Measurements from ENCODE around the gene PANK3. TPM values are rescaled to one million over a fixed set of nuclear protein-coding genes. Genes with fewer than 3 reads are reported as not detected.

PANK3 gene
- total RNA-seq, 1 experiment from 2014 or later: 117 TPM

DNA sequence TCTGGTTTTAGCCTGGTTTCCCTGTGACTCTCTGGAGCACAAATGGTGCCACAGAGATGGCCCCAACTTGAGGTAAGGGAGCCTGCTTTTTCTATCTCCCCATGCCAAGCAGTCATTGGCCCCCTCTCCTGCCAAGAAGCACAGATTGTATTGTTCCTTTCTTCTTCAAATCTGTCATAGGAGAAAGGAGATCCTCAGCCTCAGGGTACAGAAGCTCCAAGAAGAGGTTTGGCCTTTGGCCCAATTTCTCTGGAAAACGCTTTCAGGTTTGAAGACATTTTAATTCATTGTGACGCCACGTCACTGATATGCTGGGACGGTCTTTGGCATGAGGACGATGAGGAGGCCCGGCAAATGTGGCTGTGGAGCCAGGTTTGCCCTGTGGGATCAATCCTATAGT, 29.2 kb upstream of the PANK3 start:
- Mint-ChIP-seq H3K4me3 (ENCODE audit: unreplicated experiment) (no peak overlapping the region), H3K9me3 (ENCODE audit: unreplicated experiment) (no peaks in the 10 kb centered on the region), H3K4me1 (ENCODE audit: insufficient read depth, unreplicated experiment) (peaks cover 18% of the 10 kb centered on the region), H3K27me3 (ENCODE audit: insufficient read depth, unreplicated experiment) (no peaks in the 10 kb centered on the region), H3K27ac (ENCODE audit: low read depth, unreplicated experiment) (no peak overlapping the region), H3K36me3 (ENCODE audit: insufficient read depth, unreplicated experiment) (no peaks in the 10 kb centered on the region)
- intact Hi-C loops (cut with micrococcal nuclease): no loop called here
- DNase-seq (ENCODE audit: unreplicated experiment): no peak
- TF ChIP-seq, protein P1, sequence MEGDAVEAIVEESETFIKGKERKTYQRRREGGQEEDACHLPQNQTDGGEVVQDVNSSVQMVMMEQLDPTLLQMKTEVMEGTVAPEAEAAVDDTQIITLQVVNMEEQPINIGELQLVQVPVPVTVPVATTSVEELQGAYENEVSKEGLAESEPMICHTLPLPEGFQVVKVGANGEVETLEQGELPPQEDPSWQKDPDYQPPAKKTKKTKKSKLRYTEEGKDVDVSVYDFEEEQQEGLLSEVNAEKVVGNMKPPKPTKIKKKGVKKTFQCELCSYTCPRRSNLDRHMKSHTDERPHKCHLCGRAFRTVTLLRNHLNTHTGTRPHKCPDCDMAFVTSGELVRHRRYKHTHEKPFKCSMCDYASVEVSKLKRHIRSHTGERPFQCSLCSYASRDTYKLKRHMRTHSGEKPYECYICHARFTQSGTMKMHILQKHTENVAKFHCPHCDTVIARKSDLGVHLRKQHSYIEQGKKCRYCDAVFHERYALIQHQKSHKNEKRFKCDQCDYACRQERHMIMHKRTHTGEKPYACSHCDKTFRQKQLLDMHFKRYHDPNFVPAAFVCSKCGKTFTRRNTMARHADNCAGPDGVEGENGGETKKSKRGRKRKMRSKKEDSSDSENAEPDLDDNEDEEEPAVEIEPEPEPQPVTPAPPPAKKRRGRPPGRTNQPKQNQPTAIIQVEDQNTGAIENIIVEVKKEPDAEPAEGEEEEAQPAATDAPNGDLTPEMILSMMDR (IDR thresholded peaks at IDR 0.05; ENCODE audit: unreplicated experiment): no peak
- no TSS peak for BruUV-seq (replicated peaks)
- POLR2A ChIA-PET: interaction anchor here (0.6 to 1.2 kb wide), 4 partner anchors 13 to 75 kb away, joined by 3 to 5 read pairs (median 4); no protein-coding TSS in a partner anchor
- CTCF ChIA-PET: interaction anchor here (0.6 kb wide), 1 partner anchor 113 kb away, joined by 3 read pairs; no protein-coding TSS in a partner anchor

DNA sequence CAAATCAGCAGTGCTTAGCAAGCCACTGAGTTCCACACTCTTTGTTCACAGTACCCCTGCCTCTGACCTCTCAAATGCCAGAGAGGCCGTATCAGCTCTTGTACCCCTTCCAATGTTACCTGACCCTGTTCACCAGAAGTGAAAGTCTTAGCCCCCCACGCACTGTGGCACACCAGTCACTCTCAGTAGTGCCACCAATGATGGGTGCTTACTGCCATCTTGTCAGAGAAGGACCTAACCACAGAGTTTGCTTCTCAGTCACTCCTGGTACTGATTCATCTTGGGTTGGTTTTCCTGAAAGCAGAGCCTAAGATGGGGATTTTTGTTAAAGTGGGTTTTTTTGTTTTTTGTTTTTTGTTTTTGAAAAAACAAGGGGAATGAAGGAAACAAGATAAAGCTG, 28.8 kb upstream of the PANK3 start:
- POLR2A ChIA-PET: interaction anchor here (0.6 to 1.2 kb wide), 3 partner anchors 13 to 75 kb away, joined by 3 to 5 read pairs (median 3); no protein-coding TSS in a partner anchor

DNA sequence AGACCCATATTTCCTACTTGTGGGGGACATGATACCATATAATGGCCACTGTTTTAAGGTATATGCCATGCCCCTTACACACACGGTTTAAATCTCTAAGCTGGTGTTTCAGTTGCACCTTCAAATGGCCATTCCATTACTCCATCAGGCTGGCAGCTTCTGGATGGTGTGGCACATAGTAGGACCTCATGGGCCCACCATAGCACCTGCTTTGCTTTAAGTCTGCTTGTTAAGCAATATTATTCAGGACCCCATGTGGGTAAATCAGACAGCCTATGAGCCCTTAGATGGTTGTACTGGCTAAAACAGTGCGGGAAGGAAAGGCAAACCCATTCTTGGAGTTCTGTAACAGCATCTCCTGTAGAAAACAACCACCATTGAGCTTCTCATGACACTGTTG, 27.4 kb upstream of the PANK3 start:
- Mint-ChIP-seq H3K9me3 (ENCODE audit: unreplicated experiment) (no peaks in the 10 kb centered on the region), H3K36me3 (ENCODE audit: insufficient read depth, unreplicated experiment) (no peaks in the 10 kb centered on the region), H3K27me3 (ENCODE audit: insufficient read depth, unreplicated experiment) (no peaks in the 10 kb centered on the region), H3K4me1 (ENCODE audit: insufficient read depth, unreplicated experiment) (peaks cover 11% of the 10 kb centered on the region), H3K4me3 (ENCODE audit: unreplicated experiment) (no peak overlapping the region), H3K27ac (ENCODE audit: low read depth, unreplicated experiment) (no peak overlapping the region)
- no peak for DNase-seq (ENCODE audit: unreplicated experiment)
- POLR2A ChIA-PET: interaction anchor here (1.0 kb wide), 1 partner anchor 23 kb away, joined by 3 read pairs; no protein-coding TSS in a partner anchor
- TF ChIP-seq, protein P1 (IDR thresholded peaks at IDR 0.05; ENCODE audit: unreplicated experiment): no peak
- intact Hi-C loops (cut with micrococcal nuclease): no loop called here
- CTCF ChIA-PET: no interaction called here
- BruUV-seq (replicated peaks): no TSS peak

More for the DNA sequence above, 28.8 kb upstream of the PANK3 start:
- BruUV-seq (replicated peaks): no TSS peak
- H3K9me3 Mint-ChIP-seq (ENCODE audit: unreplicated experiment): no peaks in the 10 kb centered on the region
- no peak overlapping the region for H3K27ac Mint-ChIP-seq (ENCODE audit: low read depth, unreplicated experiment)
- no peak for DNase-seq (ENCODE audit: unreplicated experiment)
- intact Hi-C loops (cut with micrococcal nuclease): no loop called here
- H3K36me3 Mint-ChIP-seq (ENCODE audit: insufficient read depth, unreplicated experiment): no peaks in the 10 kb centered on the region
- H3K4me3 Mint-ChIP-seq (ENCODE audit: unreplicated experiment): no peak overlapping the region
- no peaks in the 10 kb centered on the region for H3K27me3 Mint-ChIP-seq (ENCODE audit: insufficient read depth, unreplicated experiment)
- H3K4me1 Mint-ChIP-seq (ENCODE audit: insufficient read depth, unreplicated experiment): peaks cover 18% of the 10 kb centered on the region
- TF ChIP-seq, protein P1 (IDR thresholded peaks at IDR 0.05; ENCODE audit: unreplicated experiment): no peak
- CTCF ChIA-PET: interaction anchor here (0.6 kb wide), 1 partner anchor 114 kb away, joined by 3 read pairs; no protein-coding TSS in a partner anchor

DNA sequence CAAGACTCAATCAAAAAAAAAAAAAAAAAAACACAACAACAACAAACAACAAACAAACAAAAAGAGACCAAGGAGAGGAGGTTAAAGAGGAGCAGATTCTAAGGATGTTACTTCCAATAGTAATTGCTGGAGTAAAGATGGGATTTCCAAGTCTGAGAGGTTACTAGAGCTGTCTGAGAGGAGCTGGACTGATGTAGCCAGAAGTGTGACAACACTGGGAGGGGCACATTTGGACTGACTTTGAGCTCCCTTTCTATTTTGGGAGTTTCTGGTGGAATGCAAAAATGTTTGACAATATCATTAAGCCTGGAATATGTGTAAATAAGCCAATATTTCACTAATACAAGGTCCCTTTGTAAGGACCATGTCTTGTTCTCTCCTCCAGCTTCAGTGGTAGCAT, 25.3 kb upstream of the PANK3 start:
- POLR2A ChIA-PET: no interaction called here
- DNase-seq (ENCODE audit: unreplicated experiment): no peak
- no peaks in the 10 kb centered on the region for H3K27me3 Mint-ChIP-seq (ENCODE audit: insufficient read depth, unreplicated experiment)
- CTCF ChIA-PET: interaction anchor here (0.5 to 1.4 kb wide), 3 partner anchors 11 to 72 kb away, joined by 3 to 5 read pairs (median 4); no protein-coding TSS in a partner anchor
- H3K36me3 Mint-ChIP-seq (ENCODE audit: insufficient read depth, unreplicated experiment): no peaks in the 10 kb centered on the region
- intact Hi-C loops (cut with micrococcal nuclease): no loop called here
- no peak overlapping the region for H3K4me3 Mint-ChIP-seq (ENCODE audit: unreplicated experiment)
- peaks cover 11% of the 10 kb centered on the region for H3K4me1 Mint-ChIP-seq (ENCODE audit: insufficient read depth, unreplicated experiment)
- H3K9me3 Mint-ChIP-seq (ENCODE audit: unreplicated experiment): no peaks in the 10 kb centered on the region
- H3K27ac Mint-ChIP-seq (ENCODE audit: low read depth, unreplicated experiment): no peak overlapping the region
- TF ChIP-seq, protein P1 (IDR thresholded peaks at IDR 0.05; ENCODE audit: unreplicated experiment): no peak
- no TSS peak for BruUV-seq (replicated peaks)

Measured in MCF 10A (cell line).